GM18526 (cell line): ENCODE measurements around the gene NLRP7.

Experiments
- POLR2A ChIP-seq: IDR thresholded peaks from 3 replicates; pipeline ENCODE4 v1.6.1; 2011; ENCODE audit not compliant: insufficient read length; ENCODE audit errors: extremely low read depth

The NLRP7 gene

GRCh38 chr19:54947381-54947780 lies at the start of gene NLRP7:
Gene NLRP7 (minus strand): TSS chr19:54947530.
- no peak for TF ChIP-seq POLR2A

- no peak for TF ChIP-seq POLR2A
These were observed 48.2 kb upstream of the NLRP7 start for GRCh38 chr19:54995561-54995960.

GRCh38 chr19:54969647-54970046 lies 22.3 kb upstream of the NLRP7 start:
- TF ChIP-seq POLR2A, result no peak

GRCh38 chr19:54967611-54968010 lies 20.3 kb upstream of the NLRP7 start:
- no peak for TF ChIP-seq POLR2A

- no peak for TF ChIP-seq POLR2A
These were observed 12.5 kb upstream of the NLRP7 start for GRCh38 chr19:54959840-54960239.

GRCh38 chr19:54955376-54955775 lies 8.0 kb upstream of the NLRP7 start:
- no peak for TF ChIP-seq POLR2A

- no peak for TF ChIP-seq POLR2A
These were observed 5.4 kb upstream of the NLRP7 start for GRCh38 chr19:54952591-54953344.

GRCh38 chr19:54949412-54949811 lies 2.1 kb upstream of the NLRP7 start:
- TF ChIP-seq POLR2A, result no peak

- TF ChIP-seq POLR2A, result no peak
These were observed 8.4 kb downstream of the NLRP7 start for GRCh38 chr19:54938906-54939305.

- TF ChIP-seq POLR2A, result no peak
These were observed 9.4 kb downstream of the NLRP7 start for GRCh38 chr19:54937926-54938325.

GRCh38 chr19:54928299-54928698 lies 19.0 kb downstream of the NLRP7 start:
- TF ChIP-seq POLR2A, result no peak

- no peak for TF ChIP-seq POLR2A
These were observed 24.1 kb downstream of the NLRP7 start for GRCh38 chr19:54923276-54923675.

GRCh38 chr19:54921082-54921481 lies 26.2 kb downstream of the NLRP7 start:
- no peak for TF ChIP-seq POLR2A

- TF ChIP-seq POLR2A, result no peak
These were observed 28.8 kb downstream of the NLRP7 start for GRCh38 chr19:54918499-54918898.

GRCh38 chr19:54916822-54917221 lies 30.5 kb downstream of the NLRP7 start:
- no peak for TF ChIP-seq POLR2A

GRCh38 chr19:54906819-54907218 lies 40.5 kb downstream of the NLRP7 start:
- no peak for TF ChIP-seq POLR2A
